SH-SY5Y (cell line): Measurements from ENCODE around the gene ATP6V1G3.

ENCODE experiments used
- GATA2 ChIP-seq: IDR thresholded peaks from 2 replicates; pipeline ENCODE4 v1.6.1; 2011; ENCODE audit warnings: mild to moderate bottlenecking, low read depth, low read length
- GATA3 ChIP-seq: IDR thresholded peaks from 2 replicates; pipeline ENCODE4 v1.6.1; 2011; ENCODE audit warnings: low read depth, mild to moderate bottlenecking, low read length, moderate library complexity

GRCh38 chr1:198558402-198558801 lies 17.9 kb upstream of the ATP6V1G3 start:
- TF ChIP-seq GATA2 (no peak), GATA3 (no peak)
